Right lobe of liver (tissue), 4 donors: ENCODE data around the gene TERT.

Experiments
- POLR2A ChIP-seq: fragments of 450-650 bp; IDR thresholded peaks from one replicate; pipeline ENCODE4 v1.6.1; 2017; ENCODE audit warnings: antibody characterized with exemption, mild to moderate bottlenecking
- TF ChIP-seq, protein P1 (sequence below), 4 donors: fragments of 200-600 bp in 3 of 4; fragments of 450-650 bp in 1 of 4; IDR thresholded peaks; one replicate each; pipeline versions ENCODE4 v1.5.1 to v1.8.0; 2016 to 2022; ENCODE audit warnings: antibody characterized with exemption in 4 of 4, mild to moderate bottlenecking in 2 of 4
- donor health status: DM: no; HTN: no; CAD: no.
- donor health status: DM: no; HTN: no; CAD: no.
- donor health status: DM: no; HTN: yes; CAD: no.

DNA sequence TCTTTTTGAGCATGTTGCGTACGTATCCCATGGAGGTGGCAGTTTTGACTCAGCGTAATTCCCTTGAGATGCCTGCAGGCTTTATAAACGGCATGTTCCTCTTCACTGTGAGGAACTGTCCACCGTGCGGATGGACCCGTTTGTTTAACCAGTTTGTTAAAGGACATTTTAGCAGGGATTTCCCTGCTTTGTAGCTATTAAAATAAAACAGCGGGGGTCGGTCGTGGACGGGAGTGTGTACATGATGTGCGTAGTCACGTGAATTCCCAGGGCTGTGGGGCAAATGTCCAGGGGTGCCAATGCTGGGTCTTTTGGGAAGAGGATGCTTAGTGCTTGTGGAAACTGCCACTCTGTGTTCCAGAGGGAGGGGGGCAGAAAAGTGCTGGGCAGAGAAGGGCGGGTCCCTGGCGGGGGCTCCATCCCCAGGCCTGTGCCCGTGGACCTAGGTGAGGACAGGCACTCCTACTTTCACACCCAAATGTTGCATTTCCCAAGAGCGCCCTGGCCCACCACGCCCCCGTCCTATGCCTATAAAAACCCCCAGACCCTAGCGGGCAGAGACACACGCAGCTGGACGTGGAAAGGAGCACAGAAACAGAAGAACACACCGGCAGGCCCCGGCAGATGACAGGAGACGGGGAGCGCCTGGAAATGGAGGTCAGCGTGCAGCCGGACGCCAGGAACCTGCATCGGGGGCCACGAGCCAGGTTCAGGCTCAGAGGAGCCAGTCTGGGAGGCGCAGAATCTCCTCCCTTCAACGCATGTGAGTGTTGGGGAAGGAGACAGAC is 4.0 kb upstream of the TERT start:
- TF ChIP-seq, protein P1, sequence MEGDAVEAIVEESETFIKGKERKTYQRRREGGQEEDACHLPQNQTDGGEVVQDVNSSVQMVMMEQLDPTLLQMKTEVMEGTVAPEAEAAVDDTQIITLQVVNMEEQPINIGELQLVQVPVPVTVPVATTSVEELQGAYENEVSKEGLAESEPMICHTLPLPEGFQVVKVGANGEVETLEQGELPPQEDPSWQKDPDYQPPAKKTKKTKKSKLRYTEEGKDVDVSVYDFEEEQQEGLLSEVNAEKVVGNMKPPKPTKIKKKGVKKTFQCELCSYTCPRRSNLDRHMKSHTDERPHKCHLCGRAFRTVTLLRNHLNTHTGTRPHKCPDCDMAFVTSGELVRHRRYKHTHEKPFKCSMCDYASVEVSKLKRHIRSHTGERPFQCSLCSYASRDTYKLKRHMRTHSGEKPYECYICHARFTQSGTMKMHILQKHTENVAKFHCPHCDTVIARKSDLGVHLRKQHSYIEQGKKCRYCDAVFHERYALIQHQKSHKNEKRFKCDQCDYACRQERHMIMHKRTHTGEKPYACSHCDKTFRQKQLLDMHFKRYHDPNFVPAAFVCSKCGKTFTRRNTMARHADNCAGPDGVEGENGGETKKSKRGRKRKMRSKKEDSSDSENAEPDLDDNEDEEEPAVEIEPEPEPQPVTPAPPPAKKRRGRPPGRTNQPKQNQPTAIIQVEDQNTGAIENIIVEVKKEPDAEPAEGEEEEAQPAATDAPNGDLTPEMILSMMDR (IDR thresholded peaks at IDR 0.05): no peak
- no peak for TF ChIP-seq POLR2A
